A673 (cell line): Measurements from ENCODE around the gene JARID2. TPM values are rescaled to one million over a fixed set of nuclear protein-coding genes. Genes with fewer than 3 reads are reported as not detected.

ENCODE experiments used
- BruUV-seq: library from RNA; stranded (reverse); fragments of 400-500 nt; replicated peaks from 2 replicates; lab custom pipeline; 2021; lab: Mats Ljungman, UMichigan
- CTCF ChIA-PET: fragments of 300-600 bp; sonication (Branson Sonifier 250); formaldehyde crosslinking; loops from one replicate; lab custom pipeline; 2022; ENCODE audit warnings: antibody characterized with exemption; lab: Charles Lee
- POLR2A ChIA-PET: fragments of 300-600 bp; sonication (Branson Sonifier 250); formaldehyde crosslinking; loops from one replicate; lab custom pipeline; 2022; ENCODE audit warnings: antibody characterized with exemption; ENCODE audit not compliant: low non-redundant PET; lab: Charles Lee
- DNase-seq: peaks from one replicate; pipeline ENCODE4 v3.0.0-alpha.2; 2015; ENCODE audit warnings: low spot score
- H3K27ac ChIP-seq: fragments of 200-600 bp; sonication (generic); 2 replicates; pipeline ENCODE4 v1.5.1; 2016; ENCODE audit warnings: mixed run types, low read depth, mild to moderate bottlenecking, mixed read lengths, antibody characterized with exemption, low read length; ENCODE audit not compliant: poor library complexity, severe bottlenecking
- H3K27me3 ChIP-seq: fragments of 200-600 bp; sonication (generic); replicated peaks from 2 replicates; pipeline ENCODE4 v1.6.1; 2017; ENCODE audit warnings: mixed run types, low read depth, mild to moderate bottlenecking, mixed read lengths, antibody characterized with exemption, low read length; ENCODE audit not compliant: insufficient read depth, poor library complexity
- H3K36me3 ChIP-seq: fragments of 200-600 bp; sonication (generic); 2 replicates; pipeline ENCODE4 v1.6.1; 2016; ENCODE audit warnings: mixed run types, mild to moderate bottlenecking, mixed read lengths, antibody characterized with exemption, low read length; ENCODE audit not compliant: insufficient read depth, poor library complexity, severe bottlenecking
- H3K4me1 ChIP-seq: fragments of 200-600 bp; sonication (generic); 2 replicates; pipeline ENCODE4 v1.6.1; 2017; ENCODE audit warnings: mixed run types, mild to moderate bottlenecking, mixed read lengths, antibody characterized with exemption, low read length; ENCODE audit not compliant: insufficient read depth, poor library complexity, severe bottlenecking
- H3K4me3 ChIP-seq: fragments of 200-600 bp; sonication (generic); 2 replicates; pipeline ENCODE4 v1.5.1; 2016; ENCODE audit warnings: low read depth, mixed run types, mild to moderate bottlenecking, mixed read lengths, low read length; ENCODE audit not compliant: poor library complexity, severe bottlenecking
- H3K9me3 ChIP-seq: fragments of 200-600 bp; sonication (generic); 2 replicates; pipeline ENCODE4 v1.6.1; 2016; ENCODE audit warnings: mixed run types, low read depth, mild to moderate bottlenecking, mixed read lengths, antibody characterized with exemption, low read length; ENCODE audit not compliant: poor library complexity, severe bottlenecking
- EZH2 ChIP-seq: fragments of 200-600 bp; sonication (generic); IDR thresholded peaks from 2 replicates; pipeline ENCODE4 v1.6.1; 2017; ENCODE audit warnings: borderline replicate concordance, low read depth, mild to moderate bottlenecking, mixed read lengths, antibody characterized with exemption, low read length; ENCODE audit not compliant: poor library complexity, severe bottlenecking
- intact Hi-C: fragments of 100-400 bp; cut with micrococcal nuclease; formaldehyde crosslinking; loops from one replicate; pipeline ENCODE4 v1.10.0; 2022; ENCODE audit not compliant: unreplicated experiment
- total RNA-seq: library from RNA; stranded (reverse); gene quantifications from 2 replicates; pipeline ENCODE4 v1.2.3, GENCODE V29; 2021
- TF ChIP-seq, protein P1 (sequence below): fragments of 300-800, 200-600 bp; sonication (generic); conservative IDR thresholded peaks from 2 replicates; pipeline ENCODE4 v1.5.1; 2017; ENCODE audit warnings: low read depth, mild to moderate bottlenecking, antibody characterized with exemption, low read length, moderate library complexity, mixed read lengths

The JARID2 gene
- total RNA-seq, 1 experiment from 2014 or later, result 29.4 TPM

DNA sequence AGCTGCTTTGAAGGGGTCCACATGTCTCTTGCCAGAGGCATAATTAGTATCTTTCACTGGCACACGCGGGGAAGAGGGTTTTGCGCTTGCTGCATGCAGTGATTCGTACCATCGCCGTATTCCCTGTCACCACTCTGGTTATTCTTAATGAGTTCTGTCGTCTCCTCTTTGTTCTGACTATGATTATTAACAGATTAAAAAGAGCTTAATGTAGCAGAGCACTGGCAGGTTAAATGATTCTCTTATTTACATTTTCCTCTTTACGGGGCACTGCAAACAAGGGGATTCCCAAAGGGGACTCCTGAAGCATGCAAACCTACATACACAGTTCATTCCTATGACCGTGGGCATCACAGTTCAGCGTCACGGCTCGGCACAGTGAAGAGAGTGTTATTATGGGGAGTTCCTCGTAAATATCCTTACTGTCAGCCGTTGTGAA is 212.2 kb downstream of the JARID2 start:
- intact Hi-C loops, result no loop called here
- Histone ChIP-seq H3K4me3 (no peak overlapping the region), H3K27ac (no peak overlapping the region), H3K4me1 (peaks cover 24% of the 10 kb centered on the region), H3K9me3 (no peaks in the 10 kb centered on the region), H3K27me3 (no peaks in the 10 kb centered on the region), H3K36me3 (no peaks in the 10 kb centered on the region)
- no TSS peak for BruUV-seq
- DNase-seq, result no peak
- CTCF ChIA-PET, result no interaction called here
- TF ChIP-seq, protein P1, sequence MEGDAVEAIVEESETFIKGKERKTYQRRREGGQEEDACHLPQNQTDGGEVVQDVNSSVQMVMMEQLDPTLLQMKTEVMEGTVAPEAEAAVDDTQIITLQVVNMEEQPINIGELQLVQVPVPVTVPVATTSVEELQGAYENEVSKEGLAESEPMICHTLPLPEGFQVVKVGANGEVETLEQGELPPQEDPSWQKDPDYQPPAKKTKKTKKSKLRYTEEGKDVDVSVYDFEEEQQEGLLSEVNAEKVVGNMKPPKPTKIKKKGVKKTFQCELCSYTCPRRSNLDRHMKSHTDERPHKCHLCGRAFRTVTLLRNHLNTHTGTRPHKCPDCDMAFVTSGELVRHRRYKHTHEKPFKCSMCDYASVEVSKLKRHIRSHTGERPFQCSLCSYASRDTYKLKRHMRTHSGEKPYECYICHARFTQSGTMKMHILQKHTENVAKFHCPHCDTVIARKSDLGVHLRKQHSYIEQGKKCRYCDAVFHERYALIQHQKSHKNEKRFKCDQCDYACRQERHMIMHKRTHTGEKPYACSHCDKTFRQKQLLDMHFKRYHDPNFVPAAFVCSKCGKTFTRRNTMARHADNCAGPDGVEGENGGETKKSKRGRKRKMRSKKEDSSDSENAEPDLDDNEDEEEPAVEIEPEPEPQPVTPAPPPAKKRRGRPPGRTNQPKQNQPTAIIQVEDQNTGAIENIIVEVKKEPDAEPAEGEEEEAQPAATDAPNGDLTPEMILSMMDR, result no peak
- TF ChIP-seq EZH2, result no peak
- POLR2A ChIA-PET, result no interaction called here

DNA sequence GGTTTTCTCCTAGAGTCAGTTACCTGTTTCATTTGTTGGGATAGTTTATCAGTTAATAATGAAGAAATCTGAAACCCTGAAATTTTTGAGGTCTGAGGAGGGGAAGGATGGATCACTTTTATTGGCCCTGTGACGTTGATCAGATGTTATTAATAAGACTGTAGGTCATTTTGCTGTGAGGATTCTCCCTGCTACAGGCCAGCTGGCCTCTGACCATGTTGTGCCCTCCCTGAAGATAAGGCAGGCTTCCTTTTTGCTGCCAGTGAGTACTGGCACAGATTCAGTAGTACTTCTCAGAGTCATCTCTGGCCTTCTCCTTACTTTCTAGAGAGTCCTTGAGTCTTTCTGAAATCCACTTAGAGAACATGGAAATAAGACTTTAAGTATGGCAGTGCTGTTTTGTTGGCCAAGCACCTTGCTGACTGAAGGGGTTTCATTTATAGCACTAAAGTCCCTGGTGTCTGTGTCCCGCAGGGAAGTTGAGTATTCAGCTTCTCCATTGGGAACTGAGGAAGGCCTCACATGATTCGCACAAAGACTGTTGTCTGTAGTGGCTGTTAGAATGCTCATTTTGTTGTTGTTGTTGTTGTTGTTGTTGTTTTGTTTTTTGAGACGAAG is 214.3 kb downstream of the JARID2 start:
- Histone ChIP-seq H3K4me1 (peaks cover 29% of the 10 kb centered on the region), H3K27me3 (no peaks in the 10 kb centered on the region), H3K9me3 (no peaks in the 10 kb centered on the region), H3K36me3 (no peaks in the 10 kb centered on the region), H3K4me3 (no peak overlapping the region), H3K27ac (no peak overlapping the region)
- ChIA-PET CTCF (no interaction called here), POLR2A (interaction anchor here (0.6 kb wide), 1 partner anchor 15 kb away, joined by 3 read pairs; no protein-coding TSS in a partner anchor)
- intact Hi-C loops, result no loop called here
- DNase-seq, result no peak
- no TSS peak for BruUV-seq
- TF ChIP-seq, protein P1, result no peak
- TF ChIP-seq EZH2, result no peak

DNA sequence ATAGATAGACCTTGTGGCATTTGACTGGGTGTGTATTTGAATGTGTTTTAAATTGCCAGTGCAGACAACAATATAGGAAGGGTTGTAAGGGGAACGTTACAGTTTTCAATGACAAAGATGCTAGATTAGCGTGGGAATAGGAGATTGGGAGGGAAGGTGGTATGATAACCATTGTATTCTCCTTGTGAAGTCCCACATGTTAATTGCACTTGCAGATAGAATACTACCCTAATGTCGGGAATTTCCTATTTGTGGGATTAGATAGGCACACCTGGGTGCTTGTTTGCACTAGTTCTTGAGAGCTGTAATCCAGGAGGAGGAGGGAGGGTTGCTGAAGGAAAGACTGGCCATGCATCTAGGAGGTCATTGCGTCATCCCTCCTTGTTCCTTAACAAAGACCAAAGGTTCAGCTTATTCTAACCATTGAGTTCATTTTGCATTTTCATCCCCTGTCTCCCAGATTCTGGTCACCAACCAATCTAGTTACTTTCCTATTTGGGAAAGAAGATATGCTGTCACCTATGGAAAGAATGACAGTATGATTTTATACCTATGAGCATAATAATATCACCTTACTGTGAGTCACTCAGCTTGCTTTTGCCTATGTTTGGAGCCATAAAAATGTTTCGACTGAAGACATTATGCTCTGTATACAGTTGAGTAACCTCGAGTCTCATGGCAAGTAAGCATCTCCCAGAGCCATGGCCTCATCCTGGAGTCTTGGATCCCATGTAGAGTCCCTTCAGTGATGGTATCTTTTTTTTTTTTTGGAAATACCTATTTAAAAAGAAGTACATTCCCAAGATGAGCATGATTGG is 215.5 kb downstream of the JARID2 start:
- ChIA-PET POLR2A (no interaction called here), CTCF (interaction anchor here (0.6 kb wide), 1 partner anchor 230 kb away, joined by 3 read pairs; no protein-coding TSS in a partner anchor)
- TF ChIP-seq EZH2, result no peak
- TF ChIP-seq, protein P1, result no peak
- Histone ChIP-seq H3K27ac (no peak overlapping the region), H3K9me3 (no peaks in the 10 kb centered on the region), H3K36me3 (no peaks in the 10 kb centered on the region), H3K4me3 (no peak overlapping the region), H3K4me1 (peaks cover 29% of the 10 kb centered on the region), H3K27me3 (no peaks in the 10 kb centered on the region)
- no peak for DNase-seq
- intact Hi-C loops, result no loop called here
- BruUV-seq, result no TSS peak
